Progenitor cell of endocrine pancreas (in vitro differentiated cells): ENCODE measurements around the gene MTR. TPM values are rescaled to one million over a fixed set of nuclear protein-coding genes. Genes with fewer than 3 reads are reported as not detected.

Source experiments
- DNase-seq: peaks from one replicate; pipeline ENCODE4 v3.0.0; 2021; ENCODE audit warnings: low spot score; ENCODE audit not compliant: unreplicated experiment
- H3K27ac Mint-ChIP-seq: 2 replicates; pipeline ENCODE4 v1.8.0; 2021; ENCODE audit warnings: mild to moderate bottlenecking, moderate library complexity, mixed read lengths
- H3K27me3 Mint-ChIP-seq: 2 replicates; pipeline ENCODE4 v1.8.0; 2021; ENCODE audit warnings: mixed read lengths
- H3K36me3 Mint-ChIP-seq: 2 replicates; pipeline ENCODE4 v1.8.0; 2022; ENCODE audit warnings: mixed read lengths; ENCODE audit not compliant: insufficient read depth
- H3K4me1 Mint-ChIP-seq: 2 replicates; pipeline ENCODE4 v1.8.0; 2021; ENCODE audit warnings: low read depth, mixed read lengths
- H3K4me3 Mint-ChIP-seq: 2 replicates; pipeline ENCODE4 v1.8.0; 2021; ENCODE audit warnings: low read depth, mild to moderate bottlenecking, moderate library complexity, mixed read lengths
- H3K9me3 Mint-ChIP-seq: 2 replicates; pipeline ENCODE4 v1.8.0; 2021; ENCODE audit warnings: low read depth, mixed read lengths
- total RNA-seq: library from RNA; stranded (reverse); gene quantifications from 2 replicates; pipeline ENCODE4 v1.2.1, GENCODE V29; 2021
- TF ChIP-seq, protein P1 (sequence below): fragments of 200-600 bp; sonication (generic); IDR thresholded peaks from one replicate; pipeline ENCODE4 v1.5.0; 2021; ENCODE audit warnings: antibody characterized with exemption, mild to moderate bottlenecking; ENCODE audit not compliant: unreplicated experiment

MTR gene
- total RNA-seq, 1 donor from 2014 or later, result 29.7 TPM

DNA sequence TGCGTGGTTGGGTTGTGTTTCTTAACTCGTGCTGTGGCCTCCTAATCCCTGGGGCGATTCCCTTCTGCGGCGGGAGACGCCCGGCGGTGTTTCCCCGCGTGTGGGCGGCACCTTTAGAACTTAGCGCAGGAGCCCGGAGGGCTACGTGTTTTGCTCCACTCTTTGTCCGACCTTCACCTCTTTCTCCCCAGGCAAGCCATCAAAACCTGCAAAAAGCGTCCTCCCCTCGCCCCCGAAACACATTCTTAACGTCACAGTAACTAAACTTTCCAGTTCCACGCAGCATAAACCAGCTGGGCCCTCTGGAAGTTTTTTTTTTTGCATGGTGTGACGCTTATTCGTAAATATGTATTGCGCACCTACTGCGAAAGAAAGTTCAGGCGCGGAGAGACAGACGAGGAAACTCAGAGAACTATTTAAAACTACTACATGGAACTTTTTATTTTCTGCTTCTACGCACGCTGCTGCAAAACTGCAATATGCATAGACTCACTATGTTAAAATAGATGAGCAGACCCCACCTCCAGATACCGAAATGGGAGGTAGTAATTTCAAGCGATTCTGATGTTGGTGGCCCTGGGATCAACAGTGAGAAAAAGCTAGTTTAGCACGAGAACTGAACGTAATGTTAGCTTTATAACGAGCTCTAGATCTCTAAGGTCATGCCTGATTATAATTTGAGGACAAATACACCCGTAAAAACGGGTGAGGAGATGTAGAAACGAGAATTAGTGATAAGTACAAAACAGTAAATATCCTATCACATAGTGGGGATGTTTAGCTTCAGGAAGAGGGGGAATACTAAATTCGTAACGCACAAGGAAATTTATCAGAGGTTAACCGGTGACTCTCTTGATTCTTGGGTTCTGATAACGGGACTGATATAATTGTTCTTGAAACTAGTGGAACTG is 920 bp downstream of the MTR start:
- H3K27ac Mint-ChIP-seq, result peak overlapping the region; percentile 82
- H3K4me3 Mint-ChIP-seq, result peak overlapping the region; percentile 87
- TF ChIP-seq, protein P1, sequence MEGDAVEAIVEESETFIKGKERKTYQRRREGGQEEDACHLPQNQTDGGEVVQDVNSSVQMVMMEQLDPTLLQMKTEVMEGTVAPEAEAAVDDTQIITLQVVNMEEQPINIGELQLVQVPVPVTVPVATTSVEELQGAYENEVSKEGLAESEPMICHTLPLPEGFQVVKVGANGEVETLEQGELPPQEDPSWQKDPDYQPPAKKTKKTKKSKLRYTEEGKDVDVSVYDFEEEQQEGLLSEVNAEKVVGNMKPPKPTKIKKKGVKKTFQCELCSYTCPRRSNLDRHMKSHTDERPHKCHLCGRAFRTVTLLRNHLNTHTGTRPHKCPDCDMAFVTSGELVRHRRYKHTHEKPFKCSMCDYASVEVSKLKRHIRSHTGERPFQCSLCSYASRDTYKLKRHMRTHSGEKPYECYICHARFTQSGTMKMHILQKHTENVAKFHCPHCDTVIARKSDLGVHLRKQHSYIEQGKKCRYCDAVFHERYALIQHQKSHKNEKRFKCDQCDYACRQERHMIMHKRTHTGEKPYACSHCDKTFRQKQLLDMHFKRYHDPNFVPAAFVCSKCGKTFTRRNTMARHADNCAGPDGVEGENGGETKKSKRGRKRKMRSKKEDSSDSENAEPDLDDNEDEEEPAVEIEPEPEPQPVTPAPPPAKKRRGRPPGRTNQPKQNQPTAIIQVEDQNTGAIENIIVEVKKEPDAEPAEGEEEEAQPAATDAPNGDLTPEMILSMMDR, result no peak
- peaks cover 24% of the 10 kb centered on the region for H3K4me1 Mint-ChIP-seq
- H3K9me3 Mint-ChIP-seq, result no peaks in the 10 kb centered on the region
- peaks cover 9% of the 10 kb centered on the region for H3K27me3 Mint-ChIP-seq
- H3K36me3 Mint-ChIP-seq, result peaks cover 2% of the 10 kb centered on the region
- no peak for DNase-seq

DNA sequence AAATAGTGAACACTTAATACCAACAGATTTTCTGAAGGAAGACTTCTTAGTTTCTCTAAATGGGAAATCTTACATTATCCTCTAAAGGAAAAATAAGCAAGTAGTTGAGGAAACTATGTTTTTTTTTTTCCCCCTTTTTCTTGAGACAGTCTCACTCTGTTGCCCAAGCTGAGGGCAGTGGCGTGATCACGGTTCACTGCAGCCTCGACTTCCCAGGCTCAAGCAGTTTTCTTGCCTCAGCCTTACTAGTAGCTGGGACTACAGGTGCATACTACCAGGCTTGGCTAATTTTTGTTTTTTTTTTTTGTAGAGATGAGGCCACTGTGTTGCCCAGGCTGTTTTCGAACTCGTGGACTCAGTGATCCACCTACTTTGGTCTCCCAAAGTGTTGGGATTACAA is 3.9 kb downstream of the MTR start:
- H3K4me1 Mint-ChIP-seq, result peaks cover 25% of the 10 kb centered on the region
- no peak overlapping the region for H3K27ac Mint-ChIP-seq
- no peaks in the 10 kb centered on the region for H3K9me3 Mint-ChIP-seq

DNA sequence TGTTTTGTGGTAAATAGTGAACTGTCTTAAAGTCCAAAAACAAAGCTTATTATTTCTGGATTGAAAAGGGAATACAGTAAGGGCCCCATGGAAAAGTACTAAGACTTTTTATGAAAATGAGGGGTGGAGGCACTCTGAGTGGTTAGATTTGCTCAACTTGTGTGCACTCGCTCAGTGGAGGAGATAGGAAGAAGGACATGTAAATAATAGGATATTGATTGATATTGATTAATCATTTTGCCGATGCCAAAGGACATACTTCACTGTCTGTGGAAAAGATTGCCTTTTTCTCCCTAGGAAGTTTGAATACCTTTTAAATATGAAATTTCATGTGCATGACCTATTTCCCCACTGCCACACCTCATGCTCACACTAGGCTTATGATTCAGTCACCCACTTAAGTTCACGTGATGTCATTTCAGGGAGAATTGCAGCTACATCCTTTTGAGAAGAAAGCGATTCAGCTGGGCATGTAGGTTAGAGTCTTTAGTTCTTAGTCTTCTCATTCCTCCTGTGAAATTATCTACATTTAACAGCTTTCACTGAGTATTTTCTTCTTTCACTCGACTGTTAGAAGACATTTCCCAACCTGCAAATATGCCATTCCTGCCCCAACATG is 5.0 kb downstream of the MTR start:
- peaks cover 21% of the 10 kb centered on the region for H3K4me1 Mint-ChIP-seq
- H3K9me3 Mint-ChIP-seq, result no peaks in the 10 kb centered on the region
- no peak for DNase-seq
- peaks cover 12% of the 10 kb centered on the region for H3K27me3 Mint-ChIP-seq
- no peak overlapping the region for H3K4me3 Mint-ChIP-seq
- H3K36me3 Mint-ChIP-seq, result peaks cover 9% of the 10 kb centered on the region
- TF ChIP-seq, protein P1, result no peak
- no peak overlapping the region for H3K27ac Mint-ChIP-seq

More for the DNA sequence above, 3.9 kb downstream of the MTR start:
- TF ChIP-seq, protein P1, result no peak
- DNase-seq, result no peak
- Mint-ChIP-seq H3K4me3 (no peak overlapping the region), H3K27me3 (peaks cover 14% of the 10 kb centered on the region), H3K36me3 (peaks cover 7% of the 10 kb centered on the region)

DNA sequence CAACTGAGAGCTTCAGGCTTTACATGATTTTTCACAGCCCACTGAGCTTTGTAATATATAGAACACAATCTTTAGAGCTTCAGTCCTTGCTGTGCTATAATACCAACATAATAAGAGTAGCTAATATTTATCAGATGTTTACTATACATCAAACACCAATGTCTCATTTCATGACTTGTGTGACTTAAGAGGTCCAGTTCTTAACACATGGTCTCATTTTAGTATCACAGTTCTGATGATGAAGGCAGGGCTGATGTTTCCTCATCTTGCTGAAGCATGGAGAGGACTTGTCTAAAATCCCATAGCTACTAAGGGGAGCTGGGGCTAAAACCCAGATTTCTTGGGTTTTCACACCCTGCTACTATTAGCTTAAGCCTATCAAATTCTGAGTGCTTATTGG is 5.5 kb downstream of the MTR start:
- Mint-ChIP-seq H3K27ac (no peak overlapping the region), H3K4me3 (no peak overlapping the region), H3K4me1 (peaks cover 21% of the 10 kb centered on the region), H3K36me3 (peaks cover 10% of the 10 kb centered on the region), H3K27me3 (peaks cover 12% of the 10 kb centered on the region), H3K9me3 (no peaks in the 10 kb centered on the region)
- no peak for DNase-seq
- TF ChIP-seq, protein P1, result no peak

DNA sequence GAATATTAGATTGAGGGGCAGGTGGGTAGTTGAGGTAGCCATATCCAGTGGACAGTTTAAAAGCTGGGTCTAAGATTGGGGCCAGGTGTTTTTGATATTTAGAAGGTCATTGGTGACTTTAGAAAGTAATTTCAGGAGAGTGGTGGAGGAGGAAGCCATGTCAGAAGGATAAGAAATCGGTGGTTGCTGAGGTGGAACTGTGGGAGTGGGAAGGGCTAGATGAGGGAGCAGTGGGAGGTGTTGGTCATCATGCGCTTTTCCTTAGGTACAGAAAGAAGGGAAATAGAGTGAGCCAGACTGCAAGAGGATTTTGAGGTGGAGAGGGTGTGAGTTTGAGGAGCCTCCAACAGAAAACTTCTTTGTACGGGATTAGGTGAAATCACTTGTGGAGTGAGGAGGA is 7.2 kb downstream of the MTR start:
- H3K9me3 Mint-ChIP-seq, result no peaks in the 10 kb centered on the region
- TF ChIP-seq, protein P1, result no peak
- H3K36me3 Mint-ChIP-seq, result peaks cover 10% of the 10 kb centered on the region
- peaks cover 13% of the 10 kb centered on the region for H3K4me1 Mint-ChIP-seq
- no peak overlapping the region for H3K27ac Mint-ChIP-seq
- peaks cover 12% of the 10 kb centered on the region for H3K27me3 Mint-ChIP-seq
- no peak overlapping the region for H3K4me3 Mint-ChIP-seq
- DNase-seq, result no peak
